Measurements from ENCODE around the gene ADI1.

DNA sequence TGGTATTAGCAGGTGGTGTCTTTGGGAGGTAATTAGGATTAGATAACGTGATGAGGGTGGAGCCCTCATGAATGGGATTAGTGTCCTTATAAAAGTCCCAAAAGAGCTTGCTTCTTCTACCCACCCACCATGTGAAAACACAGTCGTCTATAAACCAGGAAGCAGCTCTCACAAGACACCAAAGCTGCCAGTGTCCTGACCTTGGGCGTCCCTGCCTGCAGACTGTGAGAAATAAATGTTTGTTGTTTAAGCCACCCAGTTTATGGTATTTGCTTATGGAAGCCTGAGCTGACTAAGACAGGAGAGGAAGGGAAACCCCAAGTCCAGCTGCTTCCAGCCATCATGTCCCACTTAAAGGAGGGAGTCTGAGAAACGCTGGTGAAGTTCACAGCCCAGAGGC, 13.6 kb downstream of the ADI1 start:
- TF ChIP-seq, protein P1, sequence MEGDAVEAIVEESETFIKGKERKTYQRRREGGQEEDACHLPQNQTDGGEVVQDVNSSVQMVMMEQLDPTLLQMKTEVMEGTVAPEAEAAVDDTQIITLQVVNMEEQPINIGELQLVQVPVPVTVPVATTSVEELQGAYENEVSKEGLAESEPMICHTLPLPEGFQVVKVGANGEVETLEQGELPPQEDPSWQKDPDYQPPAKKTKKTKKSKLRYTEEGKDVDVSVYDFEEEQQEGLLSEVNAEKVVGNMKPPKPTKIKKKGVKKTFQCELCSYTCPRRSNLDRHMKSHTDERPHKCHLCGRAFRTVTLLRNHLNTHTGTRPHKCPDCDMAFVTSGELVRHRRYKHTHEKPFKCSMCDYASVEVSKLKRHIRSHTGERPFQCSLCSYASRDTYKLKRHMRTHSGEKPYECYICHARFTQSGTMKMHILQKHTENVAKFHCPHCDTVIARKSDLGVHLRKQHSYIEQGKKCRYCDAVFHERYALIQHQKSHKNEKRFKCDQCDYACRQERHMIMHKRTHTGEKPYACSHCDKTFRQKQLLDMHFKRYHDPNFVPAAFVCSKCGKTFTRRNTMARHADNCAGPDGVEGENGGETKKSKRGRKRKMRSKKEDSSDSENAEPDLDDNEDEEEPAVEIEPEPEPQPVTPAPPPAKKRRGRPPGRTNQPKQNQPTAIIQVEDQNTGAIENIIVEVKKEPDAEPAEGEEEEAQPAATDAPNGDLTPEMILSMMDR (IDR thresholded peaks at IDR 0.05; ENCODE audit: insufficient read depth, low read length): no peak
- TF ChIP-seq POLR2AphosphoS5 (IDR thresholded peaks at IDR 0.05; ENCODE audit: low read depth) (no peak), SPI1 (IDR thresholded peaks at IDR 0.05; ENCODE audit: borderline replicate concordance, low read depth) (no peak), GABPA (IDR thresholded peaks at IDR 0.05; ENCODE audit: low read depth) (no peak)

All from HL-60 (cell line).